Measurements from ENCODE around the gene TSPAN13.
A peak's percentile ranks its signal among the peaks of the same experiment; 100 is the strongest.

The TSPAN13 gene

DNA sequence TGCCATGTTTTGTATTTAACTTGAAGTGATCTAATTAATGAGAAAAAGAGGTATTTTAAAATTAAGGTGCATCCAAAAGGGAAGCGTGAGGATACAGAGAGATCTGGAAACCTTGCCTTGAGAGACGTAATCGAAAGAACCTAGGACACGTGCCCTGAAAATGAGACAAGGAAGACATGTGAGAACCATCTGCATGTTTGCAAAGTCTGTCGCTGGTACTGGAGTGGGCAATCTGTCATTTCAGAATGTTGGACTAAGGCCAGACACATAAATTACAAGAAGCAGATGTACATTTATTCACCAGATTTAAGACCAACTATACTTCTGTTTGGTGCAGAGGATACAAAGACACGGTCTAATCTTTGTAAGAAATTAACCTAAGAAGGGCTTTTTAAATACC is 42.1 kb downstream of the TSPAN13 start:
- peak; percentile 81; the same call in 1 of the 2 replicates for TF ChIP-seq TCF4 (CRISPR knock-in tag; IDR thresholded peaks at IDR 0.05; ENCODE audit: borderline replicate concordance)
- TF ChIP-seq ISL1 (CRISPR knock-in tag; IDR thresholded peaks at IDR 0.05) = peak; percentile 62
- peak; percentile 34; the same call in 1 of the 2 replicates for TF ChIP-seq GLIS3 (CRISPR knock-in tag; IDR thresholded peaks at IDR 0.05)
- TF ChIP-seq, protein P1, sequence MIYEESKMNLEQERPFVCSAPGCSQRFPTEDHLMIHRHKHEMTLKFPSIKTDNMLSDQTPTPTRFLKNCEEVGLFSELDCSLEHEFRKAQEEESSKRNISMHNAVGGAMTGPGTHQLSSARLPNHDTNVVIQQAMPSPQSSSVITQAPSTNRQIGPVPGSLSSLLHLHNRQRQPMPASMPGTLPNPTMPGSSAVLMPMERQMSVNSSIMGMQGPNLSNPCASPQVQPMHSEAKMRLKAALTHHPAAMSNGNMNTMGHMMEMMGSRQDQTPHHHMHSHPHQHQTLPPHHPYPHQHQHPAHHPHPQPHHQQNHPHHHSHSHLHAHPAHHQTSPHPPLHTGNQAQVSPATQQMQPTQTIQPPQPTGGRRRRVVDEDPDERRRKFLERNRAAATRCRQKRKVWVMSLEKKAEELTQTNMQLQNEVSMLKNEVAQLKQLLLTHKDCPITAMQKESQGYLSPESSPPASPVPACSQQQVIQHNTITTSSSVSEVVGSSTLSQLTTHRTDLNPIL (CRISPR knock-in tag; IDR thresholded peaks at IDR 0.05; ENCODE audit: low read depth) = 0 out of 2 replicates have a peak, but pooled peaks have one; percentile 43
- TF ChIP-seq, protein P2, sequence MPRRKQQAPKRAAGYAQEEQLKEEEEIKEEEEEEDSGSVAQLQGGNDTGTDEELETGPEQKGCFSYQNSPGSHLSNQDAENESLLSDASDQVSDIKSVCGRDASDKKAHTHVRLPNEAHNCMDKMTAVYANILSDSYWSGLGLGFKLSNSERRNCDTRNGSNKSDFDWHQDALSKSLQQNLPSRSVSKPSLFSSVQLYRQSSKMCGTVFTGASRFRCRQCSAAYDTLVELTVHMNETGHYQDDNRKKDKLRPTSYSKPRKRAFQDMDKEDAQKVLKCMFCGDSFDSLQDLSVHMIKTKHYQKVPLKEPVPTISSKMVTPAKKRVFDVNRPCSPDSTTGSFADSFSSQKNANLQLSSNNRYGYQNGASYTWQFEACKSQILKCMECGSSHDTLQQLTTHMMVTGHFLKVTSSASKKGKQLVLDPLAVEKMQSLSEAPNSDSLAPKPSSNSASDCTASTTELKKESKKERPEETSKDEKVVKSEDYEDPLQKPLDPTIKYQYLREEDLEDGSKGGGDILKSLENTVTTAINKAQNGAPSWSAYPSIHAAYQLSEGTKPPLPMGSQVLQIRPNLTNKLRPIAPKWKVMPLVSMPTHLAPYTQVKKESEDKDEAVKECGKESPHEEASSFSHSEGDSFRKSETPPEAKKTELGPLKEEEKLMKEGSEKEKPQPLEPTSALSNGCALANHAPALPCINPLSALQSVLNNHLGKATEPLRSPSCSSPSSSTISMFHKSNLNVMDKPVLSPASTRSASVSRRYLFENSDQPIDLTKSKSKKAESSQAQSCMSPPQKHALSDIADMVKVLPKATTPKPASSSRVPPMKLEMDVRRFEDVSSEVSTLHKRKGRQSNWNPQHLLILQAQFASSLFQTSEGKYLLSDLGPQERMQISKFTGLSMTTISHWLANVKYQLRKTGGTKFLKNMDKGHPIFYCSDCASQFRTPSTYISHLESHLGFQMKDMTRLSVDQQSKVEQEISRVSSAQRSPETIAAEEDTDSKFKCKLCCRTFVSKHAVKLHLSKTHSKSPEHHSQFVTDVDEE (CRISPR knock-in tag; IDR thresholded peaks at IDR 0.05) = peak; percentile 85
- TF ChIP-seq TOX (CRISPR knock-in tag; IDR thresholded peaks at IDR 0.05; ENCODE audit: borderline replicate concordance) = no peak
- ATAC-seq = peak; percentile 59; the same call in 2 of the 3 replicates

DNA sequence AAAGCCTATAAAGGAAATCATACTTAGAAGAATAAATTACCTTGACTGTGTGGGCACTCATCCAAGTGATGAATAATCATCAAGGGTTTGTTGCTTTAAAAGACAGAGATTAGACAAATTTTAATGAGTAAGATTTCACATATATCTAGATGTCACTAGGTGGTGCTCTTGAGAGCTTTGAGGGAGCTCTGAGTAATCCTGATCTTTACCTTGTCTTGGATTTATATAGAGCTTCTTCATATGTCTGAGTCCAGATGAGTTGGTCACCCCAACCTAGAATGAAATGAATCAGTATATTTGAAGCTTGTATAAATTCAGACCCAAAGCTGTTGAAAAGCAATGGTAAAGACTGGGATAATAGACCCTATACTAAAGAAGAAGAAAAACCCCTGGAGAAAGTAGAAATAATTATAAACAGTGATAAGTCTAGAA is 47.6 kb downstream of the TSPAN13 start:
- TF ChIP-seq, protein P3, sequence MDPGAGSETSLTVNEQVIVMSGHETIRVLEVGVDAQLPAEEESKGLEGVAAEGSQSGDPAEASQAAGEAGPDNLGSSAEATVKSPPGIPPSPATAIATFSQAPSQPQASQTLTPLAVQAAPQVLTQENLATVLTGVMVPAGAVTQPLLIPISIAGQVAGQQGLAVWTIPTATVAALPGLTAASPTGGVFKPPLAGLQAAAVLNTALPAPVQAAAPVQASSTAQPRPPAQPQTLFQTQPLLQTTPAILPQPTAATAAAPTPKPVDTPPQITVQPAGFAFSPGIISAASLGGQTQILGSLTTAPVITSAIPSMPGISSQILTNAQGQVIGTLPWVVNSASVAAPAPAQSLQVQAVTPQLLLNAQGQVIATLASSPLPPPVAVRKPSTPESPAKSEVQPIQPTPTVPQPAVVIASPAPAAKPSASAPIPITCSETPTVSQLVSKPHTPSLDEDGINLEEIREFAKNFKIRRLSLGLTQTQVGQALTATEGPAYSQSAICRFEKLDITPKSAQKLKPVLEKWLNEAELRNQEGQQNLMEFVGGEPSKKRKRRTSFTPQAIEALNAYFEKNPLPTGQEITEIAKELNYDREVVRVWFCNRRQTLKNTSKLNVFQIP (CRISPR knock-in tag; IDR thresholded peaks at IDR 0.05; ENCODE audit: borderline replicate concordance, low read depth) = no peak
- no peak for TF ChIP-seq RARB (CRISPR knock-in tag; IDR thresholded peaks at IDR 0.05)
- no peak for TF ChIP-seq SNAI2 (CRISPR knock-in tag; IDR thresholded peaks at IDR 0.05)
- TF ChIP-seq ISL1 (CRISPR knock-in tag; IDR thresholded peaks at IDR 0.05) = 0 out of 2 replicates have a peak, but pooled peaks have one; percentile 27
- no peak for TF ChIP-seq ZNF70 (CRISPR knock-in tag; IDR thresholded peaks at IDR 0.05)
- peak; percentile 89 for ATAC-seq

DNA sequence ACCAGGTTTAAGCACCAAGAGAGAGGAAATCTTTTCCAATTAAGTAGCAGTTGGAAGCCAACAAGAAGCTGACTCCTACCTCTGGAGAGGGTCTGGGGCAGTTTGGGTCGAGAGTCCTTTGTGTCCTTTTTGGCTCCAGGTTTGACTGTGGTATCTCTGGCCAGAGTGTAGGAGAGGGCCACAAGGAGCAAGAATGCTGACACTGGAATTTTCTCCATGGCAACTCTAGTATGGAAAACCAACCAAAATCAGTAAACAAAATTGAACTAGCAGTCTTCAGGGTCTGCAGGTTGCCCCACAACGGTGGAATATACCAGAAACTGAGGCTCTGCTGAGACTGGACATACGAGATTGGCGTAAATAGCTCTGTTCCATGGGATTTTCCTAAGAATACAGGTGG is 48.0 kb downstream of the TSPAN13 start:
- no peak; the same call in 2 of the 3 replicates for ATAC-seq
- TF ChIP-seq BACH2 (CRISPR knock-in tag; IDR thresholded peaks at IDR 0.05; ENCODE audit: borderline replicate concordance) (no peak), ZNF565 (CRISPR knock-in tag; conservative IDR thresholded peaks at IDR 0.05; ENCODE audit: low read depth) (no peak), ZNF70 (CRISPR knock-in tag; IDR thresholded peaks at IDR 0.05) (no peak), GLIS3 (CRISPR knock-in tag; IDR thresholded peaks at IDR 0.05) (no peak), ESRRG (CRISPR knock-in tag; IDR thresholded peaks at IDR 0.05) (no peak), CSDC2 (CRISPR knock-in tag; IDR thresholded peaks at IDR 0.05) (no peak), RARB (CRISPR knock-in tag; IDR thresholded peaks at IDR 0.05) (no peak), ZNF8 (CRISPR knock-in tag; IDR thresholded peaks at IDR 0.05) (no peak), ARNTL (CRISPR knock-in tag; IDR thresholded peaks at IDR 0.05; ENCODE audit: borderline replicate concordance, low read depth) (no peak), PPARA (CRISPR knock-in tag; IDR thresholded peaks at IDR 0.05; ENCODE audit: borderline replicate concordance) (no peak), OSR1 (CRISPR knock-in tag; IDR thresholded peaks at IDR 0.05) (no peak), ZC3H10 (CRISPR knock-in tag; IDR thresholded peaks at IDR 0.05) (no peak), TOX (CRISPR knock-in tag; IDR thresholded peaks at IDR 0.05; ENCODE audit: borderline replicate concordance) (no peak)
- TF ChIP-seq, protein P3 (CRISPR knock-in tag; IDR thresholded peaks at IDR 0.05; ENCODE audit: borderline replicate concordance, low read depth) = no peak
- TF ChIP-seq, protein P2 (CRISPR knock-in tag; IDR thresholded peaks at IDR 0.05) = no peak
- TF ChIP-seq, protein P1 (CRISPR knock-in tag; IDR thresholded peaks at IDR 0.05; ENCODE audit: low read depth) = no peak
- TF ChIP-seq, protein P4, sequence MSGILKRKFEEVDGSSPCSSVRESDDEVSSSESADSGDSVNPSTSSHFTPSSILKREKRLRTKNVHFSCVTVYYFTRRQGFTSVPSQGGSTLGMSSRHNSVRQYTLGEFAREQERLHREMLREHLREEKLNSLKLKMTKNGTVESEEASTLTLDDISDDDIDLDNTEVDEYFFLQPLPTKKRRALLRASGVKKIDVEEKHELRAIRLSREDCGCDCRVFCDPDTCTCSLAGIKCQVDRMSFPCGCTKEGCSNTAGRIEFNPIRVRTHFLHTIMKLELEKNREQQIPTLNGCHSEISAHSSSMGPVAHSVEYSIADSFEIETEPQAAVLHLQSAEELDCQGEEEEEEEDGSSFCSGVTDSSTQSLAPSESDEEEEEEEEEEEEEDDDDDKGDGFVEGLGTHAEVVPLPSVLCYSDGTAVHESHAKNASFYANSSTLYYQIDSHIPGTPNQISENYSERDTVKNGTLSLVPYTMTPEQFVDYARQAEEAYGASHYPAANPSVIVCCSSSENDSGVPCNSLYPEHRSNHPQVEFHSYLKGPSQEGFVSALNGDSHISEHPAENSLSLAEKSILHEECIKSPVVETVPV (CRISPR knock-in tag; IDR thresholded peaks at IDR 0.05) = no peak
- TF ChIP-seq, protein P5, sequence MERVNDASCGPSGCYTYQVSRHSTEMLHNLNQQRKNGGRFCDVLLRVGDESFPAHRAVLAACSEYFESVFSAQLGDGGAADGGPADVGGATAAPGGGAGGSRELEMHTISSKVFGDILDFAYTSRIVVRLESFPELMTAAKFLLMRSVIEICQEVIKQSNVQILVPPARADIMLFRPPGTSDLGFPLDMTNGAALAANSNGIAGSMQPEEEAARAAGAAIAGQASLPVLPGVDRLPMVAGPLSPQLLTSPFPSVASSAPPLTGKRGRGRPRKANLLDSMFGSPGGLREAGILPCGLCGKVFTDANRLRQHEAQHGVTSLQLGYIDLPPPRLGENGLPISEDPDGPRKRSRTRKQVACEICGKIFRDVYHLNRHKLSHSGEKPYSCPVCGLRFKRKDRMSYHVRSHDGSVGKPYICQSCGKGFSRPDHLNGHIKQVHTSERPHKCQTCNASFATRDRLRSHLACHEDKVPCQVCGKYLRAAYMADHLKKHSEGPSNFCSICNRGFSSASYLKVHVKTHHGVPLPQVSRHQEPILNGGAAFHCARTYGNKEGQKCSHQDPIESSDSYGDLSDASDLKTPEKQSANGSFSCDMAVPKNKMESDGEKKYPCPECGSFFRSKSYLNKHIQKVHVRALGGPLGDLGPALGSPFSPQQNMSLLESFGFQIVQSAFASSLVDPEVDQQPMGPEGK (CRISPR knock-in tag; IDR thresholded peaks at IDR 0.05; ENCODE audit: borderline replicate concordance) = no peak
